Transverse colon (tissue), 4 donors: ENCODE data around the gene EPPIN. TPM values are rescaled to one million over a fixed set of nuclear protein-coding genes. Genes with fewer than 3 reads are reported as not detected.
A peak's percentile ranks its signal among the peaks of the same experiment; 100 is the strongest.

ENCODE experiments used
- DNase-seq: peaks from one replicate; pipeline ENCODE4 v3.0.0-alpha.2; 2019
- H3K27ac ChIP-seq, 4 donors: fragments of 200-600 bp; sonication (generic); 2 replicates each; pipeline ENCODE4 v1.5.1; 2016 to 2018; ENCODE audit warnings: inconsistent platforms in 4 of 4
- H3K27me3 ChIP-seq: fragments of 200-600 bp; sonication (generic); 2 replicates; pipeline ENCODE4 v1.5.1; 2017; ENCODE audit warnings: inconsistent platforms
- H3K36me3 ChIP-seq, 4 donors: fragments of 200-600 bp; sonication (generic); 2 replicates each; pipeline ENCODE4 v1.5.1; 2017 to 2019; ENCODE audit warnings: inconsistent platforms in 4 of 4
- H3K4me1 ChIP-seq, 4 donors: fragments of 200-600 bp; sonication (generic); 2 replicates each; pipeline ENCODE4 v1.5.1; 2017 to 2020; ENCODE audit warnings: inconsistent platforms in 4 of 4
- H3K4me3 ChIP-seq, 4 donors: fragments of 200-600 bp; sonication (generic); 1 replicate in 1 of 4; 2 replicates in 3 of 4; pipeline versions ENCODE4 v1.5.1 to v1.6.1; 2017 to 2019; ENCODE audit warnings: inconsistent platforms in 4 of 4
- H3K9me3 ChIP-seq, 2 donors: fragments of 200-600 bp; sonication (generic); 2 replicates each; pipeline ENCODE4 v1.5.1; 2017 to 2019; ENCODE audit warnings: inconsistent platforms in 2 of 2
- CTCF ChIP-seq, 5 experiments: fragments of 200-600 bp in 3 of 5; fragments of 450-650 bp in 2 of 5; sonication (generic) in 3 of 5; IDR thresholded peaks; 1 replicate in 2 of 5; 2 replicates in 3 of 5; pipeline ENCODE4 v1.5.1; 2016 to 2017; ENCODE audit warnings: antibody characterized with exemption in 5 of 5, inconsistent platforms in 3 of 5, mild to moderate bottlenecking in 2 of 5, moderate library complexity in 1 of 5
- EP300 ChIP-seq: sonication (generic); formaldehyde crosslinking; IDR thresholded peaks from one replicate; pipeline ENCODE4 v1.6.1; 2017; ENCODE audit warnings: antibody characterized with exemption, low read depth
- POLR2A ChIP-seq: fragments of 450-650 bp; IDR thresholded peaks from one replicate; pipeline ENCODE4 v1.6.1; 2016; ENCODE audit warnings: antibody characterized with exemption, mild to moderate bottlenecking, moderate library complexity
- POLR2AphosphoS5 ChIP-seq, 3 donors: sonication (generic); formaldehyde crosslinking; IDR thresholded peaks; one replicate each; pipeline ENCODE4 v1.6.1; 2016; ENCODE audit warnings: antibody characterized with exemption in 3 of 3
- WGBS, 2 donors: methylation state at CpG; one replicate each; pipeline ENCODE4 v1.1.5; 2018; ENCODE audit warnings: low coverage in 1 of 2; 5-methylcytosine and 5-hydroxymethylcytosine counted together
- in situ Hi-C, 4 donors: fragments of 200-750 bp; cut with MboI; loops; one replicate each; pipeline versions ENCODE4 v1.15.0 to v1.15.1; 2017; ENCODE audit warnings: low sequenced_read_pairs in 3 of 4, low pct_ligation_motif_present in 1 of 4, low pct_unique_long_range_greater_than_20kb in 1 of 4
- intact Hi-C: fragments of 100-400 bp; cut with DNase I; formaldehyde crosslinking; loops from one replicate; pipeline ENCODE4 v1.15.1; 2023; ENCODE audit warnings: low total_unique reads
- total RNA-seq, 4 donors: library from RNA; depleted of rRNA; stranded (reverse); fragments of >200 nt; gene quantifications; one replicate each; pipeline ENCODE4 v1.1.0, GENCODE V29; 2016

Gene EPPIN
- total RNA-seq, 4 donors from 2014 or later = not detected

GRCh38 chr20:45550765-45551164, 3.6 kb upstream of the EPPIN start:
- no peak for TF ChIP-seq EP300
- no peak for TF ChIP-seq CTCF (IDR thresholded peaks at IDR 0.05)
- no peak for TF ChIP-seq POLR2A
- TF ChIP-seq POLR2AphosphoS5 (IDR thresholded peaks at IDR 0.05) = no peak
- H3K27ac ChIP-seq = no peak overlapping the region
- no peak for DNase-seq
- H3K36me3 ChIP-seq = no peaks in the 10 kb centered on the region
- H3K27me3 ChIP-seq = no peaks in the 10 kb centered on the region
- no peak overlapping the region for H3K4me3 ChIP-seq
- intact Hi-C loops = no loop called here
- in situ Hi-C loops = no loop called here
- peaks cover 0 to 6% (median 0%) of the 10 kb centered on the region in 4 donors for H3K4me1 ChIP-seq
- H3K9me3 ChIP-seq = no peaks in the 10 kb centered on the region

- H3K27me3 ChIP-seq = no peaks in the 10 kb centered on the region
- no peak overlapping the region for H3K27ac ChIP-seq
- DNase-seq = no peak
- H3K4me3 ChIP-seq = no peak overlapping the region
- 86 to 90% methylated on average over 7 of the region's 7 CpGs for WGBS, 2 donors
- peaks cover 0 to 6% (median 0%) of the 10 kb centered on the region in 4 donors for H3K4me1 ChIP-seq
- H3K36me3 ChIP-seq = no peaks in the 10 kb centered on the region
- no peaks in the 10 kb centered on the region for H3K9me3 ChIP-seq
- intact Hi-C loops (loop anchor here (10.0 kb wide), 1 partner anchor 226 kb away; no protein-coding TSS in a partner anchor), in situ Hi-C loops (loop anchor here in 2 of 4 donors (25.0 kb wide), 1 partner anchor 214 kb away; no protein-coding TSS in a partner anchor)
- no peak for TF ChIP-seq CTCF (IDR thresholded peaks at IDR 0.05)
- no peak for TF ChIP-seq POLR2AphosphoS5 (IDR thresholded peaks at IDR 0.05)
- no peak for TF ChIP-seq EP300
- no peak for TF ChIP-seq POLR2A
These were observed 1.2 kb upstream of the EPPIN start for GRCh38 chr20:45548410-45548809.

GRCh38 chr20:45545754-45546453, 1.3 kb downstream of the EPPIN start:
- no peaks in the 10 kb centered on the region for H3K9me3 ChIP-seq
- H3K27ac ChIP-seq = no peak overlapping the region
- H3K27me3 ChIP-seq = no peaks in the 10 kb centered on the region
- H3K4me1 ChIP-seq = no peaks in the 10 kb centered on the region
- TF ChIP-seq EP300 (no peak), CTCF (IDR thresholded peaks at IDR 0.05) (peak; percentile 21 to 51 (median 29))
- in situ Hi-C loops (loop anchor here in 2 of 4 donors (25.0 kb wide), 1 partner anchor 216 kb away; no protein-coding TSS in a partner anchor), intact Hi-C loops (loop anchor here (10.0 kb wide), 1 partner anchor 229 kb away; no protein-coding TSS in a partner anchor)
- DNase-seq = no peak
- H3K4me3 ChIP-seq = no peak overlapping the region
- H3K36me3 ChIP-seq = no peaks in the 10 kb centered on the region
- 10 to 21% methylated on average over 3 to 5 of the region's 5 CpGs for WGBS, 2 donors

- no peaks in the 10 kb centered on the region for H3K9me3 ChIP-seq
- in situ Hi-C loops (loop anchor here in 2 of 4 donors (25.0 kb wide), 1 partner anchor 217 kb away; no protein-coding TSS in a partner anchor), intact Hi-C loops (loop anchor here (10.0 kb wide), 1 partner anchor 229 kb away; no protein-coding TSS in a partner anchor)
- H3K4me1 ChIP-seq = no peaks in the 10 kb centered on the region
- WGBS, 2 donors = 74 to 76% methylated on average over 3 of the region's 3 CpGs
- peaks cover 4% of the 10 kb centered on the region for H3K27me3 ChIP-seq
- H3K36me3 ChIP-seq = no peaks in the 10 kb centered on the region
- H3K27ac ChIP-seq = no peak overlapping the region
- TF ChIP-seq POLR2A = no peak
- TF ChIP-seq EP300 = no peak
- TF ChIP-seq POLR2AphosphoS5 (IDR thresholded peaks at IDR 0.05) = no peak
- TF ChIP-seq CTCF (IDR thresholded peaks at IDR 0.05) = no peak
- H3K4me3 ChIP-seq = no peak overlapping the region
- no peak for DNase-seq
These were observed 1.9 kb downstream of the EPPIN start for GRCh38 chr20:45545351-45545750.
